ENCODE data around the gene ACBD4. TPM values are rescaled to one million over a fixed set of nuclear protein-coding genes. Genes with fewer than 3 reads are reported as not detected.

The ACBD4 gene
- polyA plus RNA-seq, 1 donor from 2014 or later: 3.1 TPM

DNA sequence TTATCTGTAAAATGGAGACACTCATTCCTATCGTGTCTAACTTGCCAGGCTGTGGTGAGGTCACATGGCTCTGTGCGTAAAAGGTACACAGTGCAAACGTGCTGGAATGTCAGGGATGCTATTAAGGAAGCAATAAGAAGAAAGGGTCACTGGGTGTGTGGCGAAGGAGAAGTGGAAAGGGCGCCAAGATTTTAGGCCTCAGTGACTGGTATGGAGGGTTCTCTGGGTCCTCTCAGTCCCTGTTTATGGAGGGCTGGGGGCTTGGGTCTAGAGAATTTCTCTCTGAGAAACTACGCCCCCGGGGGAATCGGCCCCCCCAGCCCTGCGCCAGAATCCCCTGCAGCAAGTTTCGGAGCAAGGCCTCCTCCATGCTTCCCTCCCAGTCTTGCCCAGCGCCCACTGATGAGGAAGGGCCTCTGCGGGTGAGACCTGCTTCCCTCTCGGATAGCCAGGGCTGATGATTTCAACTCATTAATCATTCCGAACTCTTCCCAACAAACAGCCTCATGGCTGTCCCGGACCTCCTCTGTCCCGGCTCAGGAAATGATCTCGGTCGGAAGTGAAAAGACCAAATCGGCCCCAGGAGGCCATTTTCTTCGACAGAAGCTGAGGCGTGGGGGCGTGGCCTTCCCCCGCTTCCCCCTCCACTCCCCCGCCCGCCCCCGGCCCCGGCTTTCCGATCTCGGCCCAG lies 11.5 kb downstream of the ACBD4 start:
- TF ChIP-seq EP300 (conservative IDR thresholded peaks at IDR 0.05; ENCODE audit: poor library complexity, severe bottlenecking) (no peak), SMC3 (conservative IDR thresholded peaks at IDR 0.05; ENCODE audit: poor library complexity) (no peak), MXI1 (conservative IDR thresholded peaks at IDR 0.05; ENCODE audit: poor library complexity, severe bottlenecking) (no peak), RAD21 (conservative IDR thresholded peaks at IDR 0.05) (no peak)
- TF ChIP-seq, protein P1, sequence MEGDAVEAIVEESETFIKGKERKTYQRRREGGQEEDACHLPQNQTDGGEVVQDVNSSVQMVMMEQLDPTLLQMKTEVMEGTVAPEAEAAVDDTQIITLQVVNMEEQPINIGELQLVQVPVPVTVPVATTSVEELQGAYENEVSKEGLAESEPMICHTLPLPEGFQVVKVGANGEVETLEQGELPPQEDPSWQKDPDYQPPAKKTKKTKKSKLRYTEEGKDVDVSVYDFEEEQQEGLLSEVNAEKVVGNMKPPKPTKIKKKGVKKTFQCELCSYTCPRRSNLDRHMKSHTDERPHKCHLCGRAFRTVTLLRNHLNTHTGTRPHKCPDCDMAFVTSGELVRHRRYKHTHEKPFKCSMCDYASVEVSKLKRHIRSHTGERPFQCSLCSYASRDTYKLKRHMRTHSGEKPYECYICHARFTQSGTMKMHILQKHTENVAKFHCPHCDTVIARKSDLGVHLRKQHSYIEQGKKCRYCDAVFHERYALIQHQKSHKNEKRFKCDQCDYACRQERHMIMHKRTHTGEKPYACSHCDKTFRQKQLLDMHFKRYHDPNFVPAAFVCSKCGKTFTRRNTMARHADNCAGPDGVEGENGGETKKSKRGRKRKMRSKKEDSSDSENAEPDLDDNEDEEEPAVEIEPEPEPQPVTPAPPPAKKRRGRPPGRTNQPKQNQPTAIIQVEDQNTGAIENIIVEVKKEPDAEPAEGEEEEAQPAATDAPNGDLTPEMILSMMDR (IDR thresholded peaks at IDR 0.05; ENCODE audit: poor library complexity, severe bottlenecking): no peak
- TF ChIP-seq, protein P2, sequence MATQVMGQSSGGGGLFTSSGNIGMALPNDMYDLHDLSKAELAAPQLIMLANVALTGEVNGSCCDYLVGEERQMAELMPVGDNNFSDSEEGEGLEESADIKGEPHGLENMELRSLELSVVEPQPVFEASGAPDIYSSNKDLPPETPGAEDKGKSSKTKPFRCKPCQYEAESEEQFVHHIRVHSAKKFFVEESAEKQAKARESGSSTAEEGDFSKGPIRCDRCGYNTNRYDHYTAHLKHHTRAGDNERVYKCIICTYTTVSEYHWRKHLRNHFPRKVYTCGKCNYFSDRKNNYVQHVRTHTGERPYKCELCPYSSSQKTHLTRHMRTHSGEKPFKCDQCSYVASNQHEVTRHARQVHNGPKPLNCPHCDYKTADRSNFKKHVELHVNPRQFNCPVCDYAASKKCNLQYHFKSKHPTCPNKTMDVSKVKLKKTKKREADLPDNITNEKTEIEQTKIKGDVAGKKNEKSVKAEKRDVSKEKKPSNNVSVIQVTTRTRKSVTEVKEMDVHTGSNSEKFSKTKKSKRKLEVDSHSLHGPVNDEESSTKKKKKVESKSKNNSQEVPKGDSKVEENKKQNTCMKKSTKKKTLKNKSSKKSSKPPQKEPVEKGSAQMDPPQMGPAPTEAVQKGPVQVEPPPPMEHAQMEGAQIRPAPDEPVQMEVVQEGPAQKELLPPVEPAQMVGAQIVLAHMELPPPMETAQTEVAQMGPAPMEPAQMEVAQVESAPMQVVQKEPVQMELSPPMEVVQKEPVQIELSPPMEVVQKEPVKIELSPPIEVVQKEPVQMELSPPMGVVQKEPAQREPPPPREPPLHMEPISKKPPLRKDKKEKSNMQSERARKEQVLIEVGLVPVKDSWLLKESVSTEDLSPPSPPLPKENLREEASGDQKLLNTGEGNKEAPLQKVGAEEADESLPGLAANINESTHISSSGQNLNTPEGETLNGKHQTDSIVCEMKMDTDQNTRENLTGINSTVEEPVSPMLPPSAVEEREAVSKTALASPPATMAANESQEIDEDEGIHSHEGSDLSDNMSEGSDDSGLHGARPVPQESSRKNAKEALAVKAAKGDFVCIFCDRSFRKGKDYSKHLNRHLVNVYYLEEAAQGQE (IDR thresholded peaks at IDR 0.05; ENCODE audit: borderline replicate concordance): peak; percentile 49
- Histone ChIP-seq H3K9me2 (ENCODE audit: insufficient read depth, low read length) (no peaks in the 10 kb centered on the region), H3K4me2 (ENCODE audit: low read length) (peak overlapping the region; percentile 35), H3F3A (ENCODE audit: insufficient read depth, low read length, poor library complexity, severe bottlenecking) (peaks cover 4% of the 10 kb centered on the region), H3K27me3 (ENCODE audit: insufficient read depth, low read depth, low read length) (no peaks in the 10 kb centered on the region), H3K4me3 (ENCODE audit: low read length) (peak overlapping the region; percentile 86), H3K36me3 (ENCODE audit: insufficient read depth, low read length) (no peaks in the 10 kb centered on the region), H4K20me1 (ENCODE audit: insufficient read depth) (peaks cover 4% of the 10 kb centered on the region), H3K79me2 (replicated peaks; ENCODE audit: insufficient read depth, low read length) (peaks cover 21% of the 10 kb centered on the region), H2AFZ (ENCODE audit: low read depth, low read length) (peak overlapping the region; percentile 43), H3K9ac (ENCODE audit: low read length) (peak overlapping the region; percentile 85), H3K27ac (ENCODE audit: low read length) (peak overlapping the region; percentile 98), H3K9me3 (ENCODE audit: low read length) (no peaks in the 10 kb centered on the region)

DNA sequence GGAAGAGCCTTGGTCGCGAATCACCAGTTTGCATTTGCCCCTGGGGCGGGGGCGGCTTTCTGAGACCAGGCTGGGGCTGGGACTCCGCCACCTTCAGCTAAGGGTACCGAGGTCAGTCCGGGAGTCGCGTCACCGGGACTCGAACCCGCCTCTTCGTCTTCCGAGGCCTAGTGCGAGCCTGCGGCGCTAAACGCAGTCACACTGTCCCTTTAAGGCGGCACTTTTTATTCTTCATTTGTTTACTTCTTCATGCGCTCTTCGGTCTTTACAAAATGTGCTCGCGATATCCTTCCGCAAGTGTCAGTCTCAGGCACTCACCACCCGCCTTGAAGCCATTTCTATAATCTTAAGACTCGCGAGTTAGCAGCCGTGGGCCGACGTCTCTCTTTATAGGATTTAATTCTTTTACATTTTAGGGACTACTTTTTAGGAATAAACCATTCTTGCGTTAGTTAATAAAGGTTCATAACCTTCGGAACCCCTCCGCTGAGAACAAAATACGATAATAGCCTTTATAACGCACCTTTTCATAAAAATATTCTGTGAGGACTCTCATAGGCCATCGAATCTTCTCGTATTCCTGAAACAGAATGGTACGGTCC lies 12.2 kb downstream of the ACBD4 start:
- TF ChIP-seq TAF1 (IDR thresholded peaks at IDR 0.05; ENCODE audit: low read depth) (peak; percentile 41), POLR2AphosphoS5 (IDR thresholded peaks at IDR 0.05) (peak; percentile 80), EP300 (conservative IDR thresholded peaks at IDR 0.05; ENCODE audit: poor library complexity, severe bottlenecking) (peak; percentile 81), EZH2 (IDR thresholded peaks at IDR 0.05; ENCODE audit: borderline replicate concordance, insufficient read depth, low read length, poor library complexity, severe bottlenecking) (no peak), RAD21 (conservative IDR thresholded peaks at IDR 0.05) (peak; percentile 21), MXI1 (conservative IDR thresholded peaks at IDR 0.05; ENCODE audit: poor library complexity, severe bottlenecking) (peak; percentile 15), SMC3 (conservative IDR thresholded peaks at IDR 0.05; ENCODE audit: poor library complexity) (peak; percentile 35)
- TF ChIP-seq, protein P2 (IDR thresholded peaks at IDR 0.05; ENCODE audit: borderline replicate concordance): peak; percentile 32
- TF ChIP-seq, protein P1 (IDR thresholded peaks at IDR 0.05; ENCODE audit: poor library complexity, severe bottlenecking): peak; percentile 32

More for the DNA sequence above, 12.2 kb downstream of the ACBD4 start:
- H3K9me3 ChIP-seq (ENCODE audit: low read length): no peaks in the 10 kb centered on the region
- H3K27ac ChIP-seq (ENCODE audit: low read length): peak overlapping the region; percentile 98
- no peaks in the 10 kb centered on the region for H3K36me3 ChIP-seq (ENCODE audit: insufficient read depth, low read length)
- peaks cover 24% of the 10 kb centered on the region for H3K79me2 ChIP-seq (replicated peaks; ENCODE audit: insufficient read depth, low read length)
- H3K27me3 ChIP-seq (ENCODE audit: insufficient read depth, low read depth, low read length): no peaks in the 10 kb centered on the region
- peak overlapping the region; percentile 22 for H3K4me2 ChIP-seq (ENCODE audit: low read length)
- H4K20me1 ChIP-seq (ENCODE audit: insufficient read depth): peaks cover 4% of the 10 kb centered on the region
- H3F3A ChIP-seq (ENCODE audit: insufficient read depth, low read length, poor library complexity, severe bottlenecking): peaks cover 4% of the 10 kb centered on the region
- H3K4me3 ChIP-seq (ENCODE audit: low read length): peak overlapping the region; percentile 86
- H3K9me2 ChIP-seq (ENCODE audit: insufficient read depth, low read length): no peaks in the 10 kb centered on the region
- H3K9ac ChIP-seq (ENCODE audit: low read length): peak overlapping the region; percentile 85
- peak overlapping the region; percentile 47 for H2AFZ ChIP-seq (ENCODE audit: low read depth, low read length)

All from neural cell (in vitro differentiated cells).